Activated T-cell treated with anti-CD3 and anti-CD28 coated beads for 24 hours (primary cell): ENCODE results near the gene RBM18.
A peak's percentile ranks its signal among the peaks of the same experiment; 100 is the strongest.

Source experiments
- DNase-seq: peaks from one replicate; pipeline ENCODE4 v3.0.0-alpha.2; 2020; ENCODE audit warnings: low read depth

The RBM18 gene

GRCh38 chr9:122264360-122265148, at the start of gene RBM18, which contains the start of gene MRRF:
Gene RBM18 (minus strand): TSS chr9:122264840. CDS start chr9:122261492, 3,348 bp downstream.
Gene MRRF (plus strand): TSS chr9:122264882. CDS start chr9:122270892, 6,010 bp downstream.
- peak; percentile 90 for DNase-seq

- no peak for DNase-seq
Observed at GRCh38 chr9:122314165-122314564, 49.5 kb upstream of the RBM18 start.

- no peak for DNase-seq
Observed at GRCh38 chr9:122309861-122310260, 45.2 kb upstream of the RBM18 start.

- no peak for DNase-seq
Observed at GRCh38 chr9:122307925-122308324, 43.3 kb upstream of the RBM18 start.

GRCh38 chr9:122307061-122307460, 42.4 kb upstream of the RBM18 start:
- no peak for DNase-seq

GRCh38 chr9:122302237-122303093, 37.8 kb upstream of the RBM18 start:
- no peak for DNase-seq

GRCh38 chr9:122297512-122297911, 32.9 kb upstream of the RBM18 start:
- no peak for DNase-seq

GRCh38 chr9:122294531-122294930, 29.9 kb upstream of the RBM18 start:
- DNase-seq, result no peak

- DNase-seq, result no peak
Observed at GRCh38 chr9:122291458-122291857, 26.8 kb upstream of the RBM18 start.

- DNase-seq, result no peak
Observed at GRCh38 chr9:122287214-122287720, 22.6 kb upstream of the RBM18 start.

GRCh38 chr9:122286764-122287163, 22.1 kb upstream of the RBM18 start:
- DNase-seq, result no peak

GRCh38 chr9:122281368-122281767, 16.7 kb upstream of the RBM18 start:
- DNase-seq, result no peak

GRCh38 chr9:122277285-122277897, 12.8 kb upstream of the RBM18 start:
- no peak for DNase-seq

- no peak for DNase-seq
Observed at GRCh38 chr9:122276096-122276495, 11.5 kb upstream of the RBM18 start.

- DNase-seq, result no peak
Observed at GRCh38 chr9:122274055-122274454, 9.4 kb upstream of the RBM18 start.

GRCh38 chr9:122268041-122268814, 3.6 kb upstream of the RBM18 start:
- DNase-seq, result no peak

- no peak for DNase-seq
Observed at GRCh38 chr9:122265149-122265915, 692 bp upstream of the RBM18 start.

- no peak for DNase-seq
Observed at GRCh38 chr9:122263699-122264349, 816 bp downstream of the RBM18 start.

- no peak for DNase-seq
Observed at GRCh38 chr9:122262073-122262472, 2.6 kb downstream of the RBM18 start.

- DNase-seq, result no peak
Observed at GRCh38 chr9:122261469-122261881, 3.2 kb downstream of the RBM18 start.
